Measurements from ENCODE around the gene TOMM70.
"Not testable (repeated sequence)": the region's sequence is repeated elsewhere in the genome, so short reads cannot be mapped to it uniquely, and the experiment has no call there.

The TOMM70 gene

GRCh38 chr3:100329800-100330489, 70.9 kb downstream of the TOMM70 start:
- Mint-ChIP-seq H3K4me1 (peaks cover under 1% of the 10 kb centered on the region), H3K27me3 (ENCODE audit: low read depth) (no peaks in the 10 kb centered on the region), H3K9me3 (peaks cover 11% of the 10 kb centered on the region), H3K36me3 (ENCODE audit: low read depth) (peaks cover 20% of the 10 kb centered on the region), H3K27ac (no peak overlapping the region), H3K4me3 (no peak overlapping the region)
- TF ChIP-seq CTCF (IDR thresholded peaks at IDR 0.05; ENCODE audit: unreplicated experiment in 3 of 3), result no peak

GRCh38 chr3:100327377-100327776, 73.5 kb downstream of the TOMM70 start:
- H3K27ac Mint-ChIP-seq; H3K27me3 Mint-ChIP-seq (ENCODE audit: low read depth); H3K4me1 Mint-ChIP-seq; H3K4me3 Mint-ChIP-seq: not testable (repeated sequence)
- Mint-ChIP-seq H3K36me3 (ENCODE audit: low read depth) (peaks cover 20% of the 10 kb centered on the region), H3K9me3 (peaks cover 11% of the 10 kb centered on the region)

- Mint-ChIP-seq H3K27me3 (ENCODE audit: low read depth) (no peaks in the 10 kb centered on the region), H3K4me1 (no peaks in the 10 kb centered on the region), H3K4me3 (no peak overlapping the region), H3K9me3 (peaks cover 11% of the 10 kb centered on the region), H3K27ac (no peak overlapping the region), H3K36me3 (ENCODE audit: low read depth) (peaks cover 20% of the 10 kb centered on the region)
- no peak for TF ChIP-seq CTCF (IDR thresholded peaks at IDR 0.05; ENCODE audit: unreplicated experiment in 3 of 3)
Measured at GRCh38 chr3:100325827-100326226, 75.1 kb downstream of the TOMM70 start.

GRCh38 chr3:100324044-100324443, 76.8 kb downstream of the TOMM70 start:
- Mint-ChIP-seq H3K27me3 (ENCODE audit: low read depth) (no peaks in the 10 kb centered on the region), H3K4me3 (no peak overlapping the region), H3K27ac (no peak overlapping the region), H3K36me3 (ENCODE audit: low read depth) (peaks cover 26% of the 10 kb centered on the region), H3K9me3 (peaks cover 11% of the 10 kb centered on the region), H3K4me1 (no peaks in the 10 kb centered on the region)
- no peak for TF ChIP-seq CTCF (IDR thresholded peaks at IDR 0.05; ENCODE audit: unreplicated experiment in 3 of 3)

GRCh38 chr3:100319951-100320350, 80.9 kb downstream of the TOMM70 start:
- no peak for TF ChIP-seq CTCF (IDR thresholded peaks at IDR 0.05; ENCODE audit: unreplicated experiment in 3 of 3)
- Mint-ChIP-seq H3K27ac (no peak overlapping the region), H3K9me3 (no peaks in the 10 kb centered on the region), H3K4me3 (no peak overlapping the region), H3K27me3 (ENCODE audit: low read depth) (no peaks in the 10 kb centered on the region), H3K36me3 (ENCODE audit: low read depth) (peaks cover 6% of the 10 kb centered on the region), H3K4me1 (no peaks in the 10 kb centered on the region)

GRCh38 chr3:100317912-100318311, 83.0 kb downstream of the TOMM70 start:
- H3K27me3 Mint-ChIP-seq (ENCODE audit: low read depth), result no peaks in the 10 kb centered on the region
- H3K9me3 Mint-ChIP-seq, result no peaks in the 10 kb centered on the region
- H3K4me1 Mint-ChIP-seq, result no peaks in the 10 kb centered on the region
- no peak for TF ChIP-seq CTCF (IDR thresholded peaks at IDR 0.05; ENCODE audit: unreplicated experiment in 3 of 3)
- H3K36me3 Mint-ChIP-seq (ENCODE audit: low read depth), result peaks cover 6% of the 10 kb centered on the region
- no peak overlapping the region for H3K4me3 Mint-ChIP-seq
- H3K27ac Mint-ChIP-seq, result no peak overlapping the region
